H9 (cell line): ENCODE data around the gene SCT. TPM values are rescaled to one million over a fixed set of nuclear protein-coding genes. Genes with fewer than 3 reads are reported as not detected.
"Not testable (repeated sequence)": the region's sequence is repeated elsewhere in the genome, so short reads cannot be mapped to it uniquely, and the experiment has no call there.

Experiments
- DNase-seq: peaks from one replicate; pipeline ENCODE4 v3.0.0-alpha.2; 2017
- H2AFZ ChIP-seq: one replicate; pipeline ENCODE4 v1.6.1; 2013; ENCODE audit warnings: mild to moderate bottlenecking, low read length, control low read depth, moderate library complexity
- H2AK5ac ChIP-seq: 2 replicates; pipeline ENCODE4 v1.6.1; 2013; ENCODE audit warnings: low read length, control low read depth, mixed read lengths; ENCODE audit not compliant: insufficient read length
- H2BK120ac ChIP-seq: one replicate; pipeline ENCODE4 v1.6.1; 2013; ENCODE audit warnings: low read depth, mild to moderate bottlenecking, low read length, control low read depth, inconsistent platforms; ENCODE audit not compliant: poor library complexity, severe bottlenecking
- H2BK12ac ChIP-seq: 2 replicates; pipeline ENCODE4 v1.6.1; 2013; ENCODE audit warnings: low read length, control low read depth, mixed read lengths, low read depth; ENCODE audit not compliant: insufficient read length
- H2BK15ac ChIP-seq: 2 replicates; pipeline ENCODE4 v1.6.1; 2013; ENCODE audit warnings: low read depth, low read length, control low read depth
- H2BK20ac ChIP-seq: one replicate; pipeline ENCODE4 v1.6.1; 2013; ENCODE audit warnings: low read depth, mild to moderate bottlenecking, low read length, control low read depth, inconsistent platforms; ENCODE audit not compliant: poor library complexity, severe bottlenecking
- H2BK5ac ChIP-seq: 2 replicates; pipeline ENCODE4 v1.6.1; 2013; ENCODE audit warnings: low read length, control low read depth, mixed read lengths; ENCODE audit not compliant: insufficient read length
- H3K14ac ChIP-seq: 2 replicates; pipeline ENCODE4 v1.6.1; 2013; ENCODE audit warnings: low read length, control low read depth; ENCODE audit not compliant: insufficient read depth
- H3K18ac ChIP-seq: 2 replicates; pipeline ENCODE4 v1.6.1; 2013; ENCODE audit warnings: low read depth, mild to moderate bottlenecking, mixed read lengths, low read length, control low read depth; ENCODE audit not compliant: insufficient read length
- H3K23ac ChIP-seq: 2 replicates; pipeline ENCODE4 v1.6.1; 2013; ENCODE audit warnings: low read length, control low read depth, mixed read lengths, low read depth; ENCODE audit not compliant: insufficient read length
- H3K23me2 ChIP-seq: 2 replicates; pipeline ENCODE4 v1.6.1; 2013; ENCODE audit warnings: low read depth, mild to moderate bottlenecking, mixed read lengths, low read length, control low read depth; ENCODE audit not compliant: insufficient read length, poor library complexity, severe bottlenecking
- H3K27ac ChIP-seq: 2 replicates; pipeline ENCODE4 v1.5.1; 2013; ENCODE audit warnings: low read length, control low read depth, mixed read lengths, low read depth; ENCODE audit not compliant: insufficient read length
- H3K27me3 ChIP-seq: 2 replicates; pipeline ENCODE4 v1.6.1; 2013; ENCODE audit warnings: low read length, control low read depth, inconsistent platforms; ENCODE audit not compliant: insufficient read depth
- H3K4ac ChIP-seq: 2 replicates; pipeline ENCODE4 v1.6.1; 2013; ENCODE audit warnings: low read depth, mild to moderate bottlenecking, control low read depth, inconsistent platforms, low read length, moderate library complexity
- H3K4me1 ChIP-seq: 2 replicates; pipeline ENCODE4 v1.6.1; 2013; ENCODE audit warnings: low read length, control low read depth, inconsistent platforms; ENCODE audit not compliant: insufficient read depth
- H3K4me2 ChIP-seq: 2 replicates; pipeline ENCODE4 v1.6.1; 2013; ENCODE audit warnings: low read length, control low read depth, mixed read lengths; ENCODE audit not compliant: insufficient read length, insufficient read depth
- H3K56ac ChIP-seq: 2 replicates; pipeline ENCODE4 v1.6.1; 2013; ENCODE audit warnings: low read depth, mild to moderate bottlenecking, mixed read lengths, low read length, control low read depth; ENCODE audit not compliant: insufficient read length
- H3K79me1 ChIP-seq: 2 replicates; pipeline ENCODE4 v1.6.1; 2013; ENCODE audit warnings: low read depth, mild to moderate bottlenecking, moderate library complexity, low read length, control low read depth, inconsistent platforms; ENCODE audit not compliant: insufficient read depth, poor library complexity, severe bottlenecking
- H3K79me2 ChIP-seq: 2 replicates; pipeline ENCODE4 v1.6.1; 2013; ENCODE audit warnings: low read length, control low read depth, inconsistent platforms; ENCODE audit not compliant: insufficient read depth
- H3K9ac ChIP-seq: 2 replicates; pipeline ENCODE4 v1.6.1; 2013; ENCODE audit warnings: low read length, control low read depth, mixed read lengths; ENCODE audit not compliant: insufficient read length; ENCODE audit errors: extremely low read depth
- H3K9me3 ChIP-seq: one replicate; pipeline ENCODE4 v1.6.1; 2013; ENCODE audit warnings: low read depth, low read length, inconsistent platforms; ENCODE audit not compliant: control insufficient read depth
- H3T11ph ChIP-seq: one replicate; pipeline ENCODE4 v1.6.1; 2013; ENCODE audit warnings: mild to moderate bottlenecking, low read length, control low read depth, inconsistent platforms
- H4K20me1 ChIP-seq: one replicate; pipeline ENCODE4 v1.6.1; 2013; ENCODE audit not compliant: control insufficient read depth, insufficient read length, insufficient read depth
- H4K5ac ChIP-seq: 2 replicates; pipeline ENCODE4 v1.6.1; 2013; ENCODE audit warnings: low read depth, mild to moderate bottlenecking, mixed read lengths, low read length, control low read depth; ENCODE audit not compliant: insufficient read length
- H4K8ac ChIP-seq: replicated peaks from 2 replicates; pipeline ENCODE4 v1.6.1; 2013; ENCODE audit warnings: low read length, control low read depth, mixed read lengths, low read depth; ENCODE audit not compliant: insufficient read length
- H4K91ac ChIP-seq: 2 replicates; pipeline ENCODE4 v1.6.1; 2013; ENCODE audit warnings: low read depth, mild to moderate bottlenecking, moderate library complexity, mixed read lengths, low read length, control low read depth; ENCODE audit not compliant: insufficient read length
- H3K27ac Mint-ChIP-seq, 3 experiments: 2 replicates in 2 of 3; 3 replicates in 1 of 3; pipeline ENCODE4 v1.8.0; 2020 to 2021; ENCODE audit warnings: mixed read lengths in 3 of 3, mild to moderate bottlenecking in 1 of 3, moderate library complexity in 1 of 3
- H3K27me3 Mint-ChIP-seq: 2 replicates; pipeline ENCODE4 v1.8.0; 2021; ENCODE audit warnings: low read depth, mild to moderate bottlenecking, moderate library complexity, mixed read lengths
- H3K36me3 Mint-ChIP-seq, 3 experiments: 2 replicates in 2 of 3; 3 replicates in 1 of 3; pipeline ENCODE4 v1.8.0; 2020 to 2021; ENCODE audit warnings: low read depth in 3 of 3, mixed read lengths in 3 of 3; ENCODE audit not compliant: insufficient read depth in 1 of 3
- H3K4me1 Mint-ChIP-seq, 2 experiments: 2 replicates each; pipeline ENCODE4 v1.8.0; 2020; ENCODE audit warnings: mixed read lengths in 2 of 2
- H3K4me3 Mint-ChIP-seq, 2 experiments: 2 replicates in 1 of 2; 3 replicates in 1 of 2; pipeline ENCODE4 v1.8.0; 2020 to 2021; ENCODE audit warnings: mild to moderate bottlenecking in 2 of 2, mixed read lengths in 2 of 2, moderate library complexity in 1 of 2
- H3K9me3 Mint-ChIP-seq, 2 experiments: 2 replicates in 1 of 2; 3 replicates in 1 of 2; pipeline ENCODE4 v1.8.0; 2020; ENCODE audit warnings: mild to moderate bottlenecking in 2 of 2, mixed read lengths in 2 of 2, moderate library complexity in 1 of 2
- WGBS: extraction: QIAGEN DNeasy Blood & Tissue Kit; methylation state at CpG from one replicate; pipeline ENCODE4 v1.1.7; 2013; ENCODE audit warnings: missing lambda C conversion rate, low lambda C conversion rate, mixed read lengths; ENCODE audit not compliant: insufficient read length; ENCODE audit errors: extremely low coverage; 5-methylcytosine and 5-hydroxymethylcytosine counted together
- total RNA-seq: library from RNA; stranded (reverse); gene quantifications from 2 replicates; pipeline ENCODE4 v1.2.1, GENCODE V29; 2021
- TF ChIP-seq, protein P1 (sequence below): fragments of 200-600 bp; sonication (generic); conservative IDR thresholded peaks from 3 replicates; pipeline ENCODE4 v1.8.0; 2021; ENCODE audit warnings: antibody characterized with exemption, mild to moderate bottlenecking

The SCT gene
- total RNA-seq, 1 experiment from 2014 or later: 1.8 TPM

DNA sequence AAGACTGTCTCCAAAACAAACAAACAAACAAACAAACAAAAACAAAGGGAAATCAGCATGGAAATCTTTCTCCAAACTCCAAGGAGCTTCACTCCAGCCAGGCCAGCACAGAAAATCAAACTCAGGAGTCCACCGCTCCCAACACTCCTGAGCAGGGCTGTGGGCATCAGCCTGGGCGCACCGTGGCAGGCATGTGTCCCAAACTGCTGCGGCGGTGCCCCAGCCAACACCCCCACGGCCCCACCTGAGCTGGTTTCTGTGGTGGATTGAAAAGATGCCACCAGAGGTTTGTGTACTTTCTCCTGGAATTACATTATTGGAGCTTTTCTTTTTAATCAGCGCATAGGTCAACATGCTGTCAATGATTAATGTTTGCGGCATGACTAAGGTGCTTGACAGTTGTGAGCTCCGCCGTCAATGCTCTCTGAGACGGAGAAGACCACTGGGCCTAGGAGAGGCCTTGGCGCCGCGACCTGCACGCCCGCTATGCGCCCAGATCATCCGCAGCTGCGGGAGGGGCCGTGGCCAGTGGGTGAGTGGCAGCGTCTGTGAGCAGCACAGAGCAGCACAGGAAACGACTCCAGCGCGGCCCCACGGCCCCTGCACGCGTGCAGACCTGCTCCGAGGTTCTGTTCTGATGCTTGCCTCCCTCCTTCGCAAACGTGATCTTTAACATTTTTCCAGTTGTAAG lies 28.2 kb upstream of the SCT start:
- Mint-ChIP-seq H3K27ac (peak overlapping the region in 1 of 3 experiments; percentile 53; a peak in 2 of 7 replicates), H3K27me3 (no peaks in the 10 kb centered on the region), H3K36me3 (peaks cover 17 to 56% (median 24%) of the 10 kb centered on the region in 3 experiments; a peak in 6 of 7 replicates), H3K9me3 (no peaks in the 10 kb centered on the region), H3K4me3 (no peak overlapping the region), H3K4me1 (no peaks in the 10 kb centered on the region)
- no peaks in the 10 kb centered on the region for H3K79me1 ChIP-seq
- H2BK15ac ChIP-seq: no peak overlapping the region
- H3K4me2 ChIP-seq: no peak overlapping the region
- no peak overlapping the region for H3K18ac ChIP-seq
- H2BK5ac ChIP-seq: no peak overlapping the region
- no peak overlapping the region for H3K27ac ChIP-seq
- no peaks in the 10 kb centered on the region for H3K9me3 ChIP-seq
- no peak overlapping the region for H4K5ac ChIP-seq
- H3K79me2 ChIP-seq: no peaks in the 10 kb centered on the region
- H3K23me2 ChIP-seq: no peaks in the 10 kb centered on the region
- H4K20me1 ChIP-seq: no peaks in the 10 kb centered on the region
- H2AK5ac ChIP-seq: no peak overlapping the region
- TF ChIP-seq, protein P1, sequence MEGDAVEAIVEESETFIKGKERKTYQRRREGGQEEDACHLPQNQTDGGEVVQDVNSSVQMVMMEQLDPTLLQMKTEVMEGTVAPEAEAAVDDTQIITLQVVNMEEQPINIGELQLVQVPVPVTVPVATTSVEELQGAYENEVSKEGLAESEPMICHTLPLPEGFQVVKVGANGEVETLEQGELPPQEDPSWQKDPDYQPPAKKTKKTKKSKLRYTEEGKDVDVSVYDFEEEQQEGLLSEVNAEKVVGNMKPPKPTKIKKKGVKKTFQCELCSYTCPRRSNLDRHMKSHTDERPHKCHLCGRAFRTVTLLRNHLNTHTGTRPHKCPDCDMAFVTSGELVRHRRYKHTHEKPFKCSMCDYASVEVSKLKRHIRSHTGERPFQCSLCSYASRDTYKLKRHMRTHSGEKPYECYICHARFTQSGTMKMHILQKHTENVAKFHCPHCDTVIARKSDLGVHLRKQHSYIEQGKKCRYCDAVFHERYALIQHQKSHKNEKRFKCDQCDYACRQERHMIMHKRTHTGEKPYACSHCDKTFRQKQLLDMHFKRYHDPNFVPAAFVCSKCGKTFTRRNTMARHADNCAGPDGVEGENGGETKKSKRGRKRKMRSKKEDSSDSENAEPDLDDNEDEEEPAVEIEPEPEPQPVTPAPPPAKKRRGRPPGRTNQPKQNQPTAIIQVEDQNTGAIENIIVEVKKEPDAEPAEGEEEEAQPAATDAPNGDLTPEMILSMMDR: no peak
- H3K56ac ChIP-seq: no peak overlapping the region
- no peaks in the 10 kb centered on the region for H3K27me3 ChIP-seq
- H3K14ac ChIP-seq: no peak overlapping the region
- H3K9ac ChIP-seq: no peak overlapping the region
- H3K4me1 ChIP-seq: no peaks in the 10 kb centered on the region
- H4K91ac ChIP-seq: no peak overlapping the region
- H2BK20ac ChIP-seq: no peak overlapping the region
- no CpG with 5 or more reads among the region's 30 CpGs for WGBS
- no peak overlapping the region for H3T11ph ChIP-seq
- no peak overlapping the region for H3K23ac ChIP-seq
- no peak overlapping the region for H2BK12ac ChIP-seq
- H2BK120ac ChIP-seq: no peak overlapping the region
- H2AFZ ChIP-seq: no peak overlapping the region
- H3K4ac ChIP-seq: no peak overlapping the region
- no peak overlapping the region for H4K8ac ChIP-seq
- DNase-seq: no peak

DNA sequence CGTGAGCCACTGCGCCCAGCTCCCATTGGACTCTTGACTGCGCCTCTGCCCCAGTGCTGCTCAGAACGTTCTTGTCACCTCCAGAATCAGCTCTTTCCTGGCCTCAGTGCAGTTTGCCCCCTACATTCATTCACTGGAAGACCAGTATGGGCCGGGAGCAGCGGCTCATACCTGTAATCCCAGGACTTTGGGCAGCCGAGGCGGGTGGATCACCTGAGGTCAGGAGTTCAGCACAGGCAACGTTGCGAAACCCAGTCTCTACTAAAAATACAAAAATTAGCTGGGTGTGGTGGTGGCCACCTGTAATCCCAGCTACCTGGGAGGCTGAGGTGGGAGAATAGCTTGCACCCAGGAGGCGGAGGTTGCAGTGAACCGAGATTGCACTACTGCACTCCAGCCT lies 27.5 kb upstream of the SCT start:
- not testable (repeated sequence) for H2AK5ac ChIP-seq, H3K9me3 Mint-ChIP-seq, H3K27ac ChIP-seq, DNase-seq, H3K18ac ChIP-seq, H4K20me1 ChIP-seq, H3K9me3 ChIP-seq, H2BK5ac ChIP-seq, H2AFZ ChIP-seq, H2BK15ac ChIP-seq, H3K23ac ChIP-seq, H3K79me2 ChIP-seq, H3K4me1 Mint-ChIP-seq, H3K14ac ChIP-seq, H2BK12ac ChIP-seq, H2BK20ac ChIP-seq, H3K23me2 ChIP-seq, H3K9ac ChIP-seq, H4K8ac ChIP-seq, H3K4ac ChIP-seq, H3K4me1 ChIP-seq, H4K91ac ChIP-seq, H3K4me2 ChIP-seq, H4K5ac ChIP-seq, H3K79me1 ChIP-seq, H2BK120ac ChIP-seq, H3T11ph ChIP-seq, H3K27me3 ChIP-seq, H3K4me3 Mint-ChIP-seq, H3K27me3 Mint-ChIP-seq, H3K27ac Mint-ChIP-seq, H3K56ac ChIP-seq
- H3K36me3 Mint-ChIP-seq: peaks cover 17 to 55% (median 27%) of the 10 kb centered on the region in 3 experiments
- no CpG with 5 or more reads among the region's 12 CpGs for WGBS
